Measurements from ENCODE around the gene NEDD8.

Gene NEDD8

GRCh38 chr14:24253936-24254335 is 21.8 kb upstream of the NEDD8 start:
- Histone ChIP-seq H4K20me1 (ENCODE audit: insufficient read depth) (no peaks in the 10 kb centered on the region), H3K4me2 (no peak overlapping the region), H3K4me3 (IDR thresholded peaks at IDR 0.05; ENCODE audit: insufficient read depth, low read depth, low read length) (no peak overlapping the region), H3K9ac (no peak overlapping the region), H3K79me2 (ENCODE audit: insufficient read depth, low read depth) (no peaks in the 10 kb centered on the region), H3K4me1 (ENCODE audit: low read depth, poor library complexity, severe bottlenecking) (no peaks in the 10 kb centered on the region), H3K27me3 (ENCODE audit: insufficient read depth, low read depth) (no peaks in the 10 kb centered on the region), H3K27ac (no peak overlapping the region), H3K36me3 (ENCODE audit: insufficient read depth) (no peaks in the 10 kb centered on the region), H2AFZ (ENCODE audit: low read depth) (no peak overlapping the region)
- no peak for TF ChIP-seq CTCF (conservative IDR thresholded peaks at IDR 0.05; ENCODE audit: low read depth, low read length)

- no peak for TF ChIP-seq CTCF (conservative IDR thresholded peaks at IDR 0.05; ENCODE audit: low read depth, low read length)
- Histone ChIP-seq H3K27ac (no peak overlapping the region), H3K4me3 (IDR thresholded peaks at IDR 0.05; ENCODE audit: insufficient read depth, low read depth, low read length) (no peak overlapping the region), H3K27me3 (ENCODE audit: insufficient read depth, low read depth) (no peaks in the 10 kb centered on the region), H3K36me3 (ENCODE audit: insufficient read depth) (no peaks in the 10 kb centered on the region), H3K9ac (no peak overlapping the region), H3K79me2 (ENCODE audit: insufficient read depth, low read depth) (no peaks in the 10 kb centered on the region), H3K4me2 (no peak overlapping the region), H2AFZ (ENCODE audit: low read depth) (no peak overlapping the region), H4K20me1 (ENCODE audit: insufficient read depth) (no peaks in the 10 kb centered on the region), H3K4me1 (ENCODE audit: low read depth, poor library complexity, severe bottlenecking) (peaks cover 2% of the 10 kb centered on the region)
These were observed 20.3 kb upstream of the NEDD8 start for GRCh38 chr14:24252289-24253124.

GRCh38 chr14:24251880-24252288 is 19.7 kb upstream of the NEDD8 start:
- Histone ChIP-seq H3K4me1 (ENCODE audit: low read depth, poor library complexity, severe bottlenecking) (peaks cover 8% of the 10 kb centered on the region), H3K4me2 (no peak overlapping the region), H4K20me1 (ENCODE audit: insufficient read depth) (no peaks in the 10 kb centered on the region), H3K36me3 (ENCODE audit: insufficient read depth) (no peaks in the 10 kb centered on the region), H3K9ac (no peak overlapping the region), H3K4me3 (IDR thresholded peaks at IDR 0.05; ENCODE audit: insufficient read depth, low read depth, low read length) (no peak overlapping the region), H3K79me2 (ENCODE audit: insufficient read depth, low read depth) (no peaks in the 10 kb centered on the region), H3K27ac (no peak overlapping the region), H3K27me3 (ENCODE audit: insufficient read depth, low read depth) (no peaks in the 10 kb centered on the region), H2AFZ (ENCODE audit: low read depth) (no peak overlapping the region)
- TF ChIP-seq CTCF (conservative IDR thresholded peaks at IDR 0.05; ENCODE audit: low read depth, low read length): no peak

GRCh38 chr14:24250354-24250753 is 18.2 kb upstream of the NEDD8 start:
- no peaks in the 10 kb centered on the region for H4K20me1 ChIP-seq (ENCODE audit: insufficient read depth)
- H2AFZ ChIP-seq (ENCODE audit: low read depth): no peak overlapping the region
- H3K27me3 ChIP-seq (ENCODE audit: insufficient read depth, low read depth): no peaks in the 10 kb centered on the region
- H3K9ac ChIP-seq: no peak overlapping the region
- no peaks in the 10 kb centered on the region for H3K36me3 ChIP-seq (ENCODE audit: insufficient read depth)
- no peak for TF ChIP-seq CTCF (conservative IDR thresholded peaks at IDR 0.05; ENCODE audit: low read depth, low read length)
- no peak overlapping the region for H3K4me2 ChIP-seq
- no peak overlapping the region for H3K27ac ChIP-seq
- H3K4me3 ChIP-seq (IDR thresholded peaks at IDR 0.05; ENCODE audit: insufficient read depth, low read depth, low read length): no peak overlapping the region
- H3K79me2 ChIP-seq (ENCODE audit: insufficient read depth, low read depth): no peaks in the 10 kb centered on the region
- peaks cover 20% of the 10 kb centered on the region for H3K4me1 ChIP-seq (ENCODE audit: low read depth, poor library complexity, severe bottlenecking)
